Heart left ventricle (tissue), 16 donors: ENCODE results near the gene NBR1. TPM values are rescaled to one million over a fixed set of nuclear protein-coding genes. Genes with fewer than 3 reads are reported as not detected.
"Not testable (repeated sequence)": the region's sequence is repeated elsewhere in the genome, so short reads cannot be mapped to it uniquely, and the experiment has no call there.

Experiments used
- ATAC-seq, 4 donors: fragments of 200-7000 bp; cut with Tn5 transposase; one replicate each; pipeline ENCODE4 v1.9.1; 2020 to 2022; ENCODE audit warnings: moderate library complexity in 4 of 4, mild to moderate bottlenecking in 3 of 4, moderate number of reproducible peaks in 1 of 4
- DNase-seq, 5 donors: peaks; one replicate each; pipeline ENCODE4 v3.0.0-alpha.2; 2020
- H3K27ac ChIP-seq, 12 donors: fragments of 200-600 bp; sonication (generic) in 4 of 12; one replicate each; pipeline versions ENCODE4 v1.5.0 to v1.8.0; 2016 to 2022; ENCODE audit warnings: mild to moderate bottlenecking in 2 of 12
- H3K27me3 ChIP-seq, 9 donors: fragments of 200-600 bp; sonication (generic) in 2 of 9; one replicate each; pipeline versions ENCODE4 v1.5.1 to v1.8.0; 2016 to 2022; ENCODE audit warnings: mild to moderate bottlenecking in 3 of 9
- H3K36me3 ChIP-seq, 9 donors: fragments of 200-600 bp; sonication (generic) in 2 of 9; one replicate each; pipeline versions ENCODE4 v1.5.0 to v1.8.0; 2018 to 2022; ENCODE audit warnings: mild to moderate bottlenecking in 2 of 9
- H3K4me1 ChIP-seq, 12 donors: fragments of 200-600 bp; sonication (generic) in 4 of 12; one replicate each; pipeline versions ENCODE4 v1.5.0 to v1.8.0; 2016 to 2022; ENCODE audit warnings: mild to moderate bottlenecking in 3 of 12
- H3K4me3 ChIP-seq, 12 donors: fragments of 200-600 bp; sonication (generic) in 4 of 12; one replicate each; pipeline versions ENCODE4 v1.5.0 to v1.8.0; 2017 to 2022; ENCODE audit warnings: mild to moderate bottlenecking in 9 of 12, moderate library complexity in 4 of 12
- H3K9me3 ChIP-seq, 12 donors: fragments of 200-600 bp; sonication (generic) in 4 of 12; one replicate each; pipeline versions ENCODE4 v1.5.0 to v1.8.0; 2016 to 2022; ENCODE audit warnings: mild to moderate bottlenecking in 1 of 12
- CTCF ChIP-seq, 12 donors: fragments of 200-600 bp; sonication (generic) in 4 of 12; IDR thresholded peaks; one replicate each; pipeline versions ENCODE4 v1.5.0 to v1.8.0; 2018 to 2022; ENCODE audit warnings: antibody characterized with exemption in 12 of 12, mild to moderate bottlenecking in 5 of 12
- POLR2A ChIP-seq, 2 donors: fragments of 450-650 bp; IDR thresholded peaks; one replicate each; pipeline ENCODE4 v1.6.1; 2017; ENCODE audit warnings: antibody characterized with exemption in 2 of 2, mild to moderate bottlenecking in 2 of 2, moderate library complexity in 2 of 2
- WGBS, 4 donors: extraction: QIAGEN DNeasy Blood & Tissue Kit in 2 of 4; methylation state at CpG; one replicate each; pipeline versions ENCODE4 v1.1.5 to v1.1.7; 2013 to 2018; 5-methylcytosine and 5-hydroxymethylcytosine counted together
- intact Hi-C, 10 donors: fragments of 100-400 bp; cut with DNase I; formaldehyde crosslinking; loops; one replicate each; pipeline versions ENCODE4 v1.11.1 to v1.14.2; 2022
- polyA plus RNA-seq, 2 donors: library from polyadenylated mRNA; stranded (reverse); fragments of 200-250 nt; gene quantifications; one replicate each; pipeline ENCODE4 v1.2.3, GENCODE V29; 2013
- total RNA-seq, 9 donors: library from RNA; depleted of rRNA in 2 of 9; stranded (reverse); fragments of >200 nt in 2 of 9; fragmentation: NEBNext Ultra II Directional in 3 of 9; extraction: Animal tissue kit (Norgen Biotek cat#: 25700) in 3 of 9; gene quantifications; one replicate each; pipeline versions ENCODE4 v1.1.0 to v1.2.4, GENCODE V29; 2016 to 2023
- donor health status: ischemic (EF 13 %, LVEDD 7.1; RV severe dilation, severe dysfunction).
- donor health status: healthy with polysubstance abuse.
- donor health status: DM: no; HTN: yes; CAD: no.
- donor health status: DM: no; HTN: no; CAD: no.
- donor health status: ischemic (EF 25% LVEDD 6.9; RV normal size, moderate dysfunction).
- donor health status: ischemic (EF 25% LVEDD 5.7; RV mildly dilated, moderate dysfunction).
- donor health status: healthy.
- donor health status: DM: yes; HTN: yes; CAD: no.
- donor health status: ischemic (EF 35%, LVEDD 5.7; RV mildly dilated, moderate dysfunction).
- donor health status: nonischemic (EF 11% LVEDD 7.7; RV severe dilation, severe dysfunction).
- donor health status: DM: yes; HTN: yes; CAD: no.
- donor health status: PGD.
- donor health status: ischemic (EF 29% LVEDD 5.4; RV normal size, mild dysfunction).
- donor health status: nonischemic (EF 23%, LVEDD 6.1; RV moderate dilation, normal function).

The NBR1 gene
- total and polyA plus RNA-seq, 11 donors, result 31.6 to 146 (median 97.4) TPM

DNA sequence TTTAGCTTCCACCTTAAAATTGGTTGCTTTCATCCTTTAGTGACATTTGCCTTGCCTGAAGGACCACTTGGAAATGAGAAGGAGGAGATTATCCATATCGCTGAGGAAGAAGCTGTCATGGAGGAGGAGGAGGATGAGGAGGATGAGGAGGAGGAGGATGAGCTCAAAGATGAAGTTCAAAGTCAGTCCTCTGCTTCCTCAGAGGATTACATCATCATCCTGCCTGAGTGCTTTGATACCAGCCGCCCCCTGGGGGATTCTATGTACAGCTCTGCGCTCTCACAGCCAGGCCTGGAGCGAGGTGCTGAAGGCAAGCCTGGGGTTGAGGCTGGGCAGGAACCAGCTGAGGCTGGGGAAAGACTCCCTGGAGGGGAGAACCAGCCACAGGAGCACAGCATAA is 29.1 kb downstream of the NBR1 start:
- no peaks in the 10 kb centered on the region for H3K4me1 ChIP-seq
- H3K27me3 ChIP-seq, result no peaks in the 10 kb centered on the region
- ATAC-seq (no peak), DNase-seq (no peak)
- H3K36me3 ChIP-seq, result peaks cover 0 to 100% (median 100%) of the 10 kb centered on the region in 9 donors
- TF ChIP-seq CTCF (IDR thresholded peaks at IDR 0.05) (no peak), POLR2A (IDR thresholded peaks at IDR 0.05) (no peak)
- no peak overlapping the region for H3K4me3 ChIP-seq
- 67 to 81% (median 73%) methylated on average over 4 of the region's 4 CpGs for WGBS, 4 donors
- intact Hi-C loops, result no loop called here
- no peaks in the 10 kb centered on the region for H3K9me3 ChIP-seq
- no peak overlapping the region for H3K27ac ChIP-seq

- ATAC-seq, DNase-seq, intact Hi-C loops, H3K27me3 ChIP-seq, H3K9me3 ChIP-seq, H3K4me3 ChIP-seq, H3K4me1 ChIP-seq, H3K27ac ChIP-seq: not testable (repeated sequence)
- H3K36me3 ChIP-seq, result peaks cover 0 to 100% (median 100%) of the 10 kb centered on the region in 9 donors
- 95 to 100% (median 96%) methylated on average over 3 of the region's 3 CpGs for WGBS, 4 donors
Observed at GRCh38 chr17:43203013-43203412, 32.0 kb downstream of the NBR1 start.

GRCh38 chr17:43210576-43210975 is 39.6 kb downstream of the NBR1 start:
- Histone ChIP-seq H3K27ac (peak overlapping the region in 4 of 12 donors; percentile 83 to 95 (median 86)), H3K4me1 (peaks cover 0 to 35% (median 12%) of the 10 kb centered on the region in 12 donors), H3K4me3 (peak overlapping the region in 1 of 12 donors; percentile 76), H3K27me3 (no peaks in the 10 kb centered on the region), H3K9me3 (no peaks in the 10 kb centered on the region), H3K36me3 (peaks cover 0 to 72% (median 54%) of the 10 kb centered on the region in 9 donors)
- TF ChIP-seq CTCF (IDR thresholded peaks at IDR 0.05) (no peak), POLR2A (IDR thresholded peaks at IDR 0.05) (no peak)
- intact Hi-C loops, result loop anchor here in 4 of 10 donors (5.0 to 10.0 kb wide), 3 partner anchors 38 to 186 kb away; partner anchors contain the start of genes RND2 (in 2 of the 4), VAT1 (in 2 of the 4) and NBR1 (in 1 of the 4)
- ATAC-seq (no peak), DNase-seq (no peak)
- WGBS, 4 donors, result 72 to 79% (median 77%) methylated on average over 3 of the region's 3 CpGs

GRCh38 chr17:43211123-43211479 is 40.1 kb downstream of the NBR1 start:
- peaks cover 0 to 35% (median 12%) of the 10 kb centered on the region in 12 donors for H3K4me1 ChIP-seq
- peak overlapping the region in 11 of 12 donors; percentile 47 to 85 (median 69) for H3K4me3 ChIP-seq
- WGBS, 4 donors, result 37 to 46% (median 41%) methylated on average over 2 of the region's 2 CpGs
- peak overlapping the region; percentile 26 to 95 (median 82) for H3K27ac ChIP-seq
- no peaks in the 10 kb centered on the region for H3K9me3 ChIP-seq
- no peak for TF ChIP-seq CTCF (IDR thresholded peaks at IDR 0.05)
- no peak for TF ChIP-seq POLR2A (IDR thresholded peaks at IDR 0.05)
- DNase-seq (no peak), ATAC-seq (no peak)
- intact Hi-C loops, result loop anchor here in 4 of 10 donors (5.0 to 10.0 kb wide), 3 partner anchors 39 to 186 kb away; partner anchors contain the start of genes RND2 (in 2 of the 4), VAT1 (in 2 of the 4) and NBR1 (in 1 of the 4)
- H3K27me3 ChIP-seq, result no peaks in the 10 kb centered on the region
- peaks cover 0 to 72% (median 54%) of the 10 kb centered on the region in 9 donors for H3K36me3 ChIP-seq
